COLO668 (cell line): ENCODE measurements around the gene DPY19L3.
"Not testable (repeated sequence)": the region's sequence is repeated elsewhere in the genome, so short reads cannot be mapped to it uniquely, and the experiment has no call there.

Source experiments
- DNase-seq: peaks from one replicate; lab custom pipeline; 2025; ENCODE audit not compliant: unreplicated experiment; lab: John Stamatoyannopoulos, UW

DPY19L3 gene

DNA sequence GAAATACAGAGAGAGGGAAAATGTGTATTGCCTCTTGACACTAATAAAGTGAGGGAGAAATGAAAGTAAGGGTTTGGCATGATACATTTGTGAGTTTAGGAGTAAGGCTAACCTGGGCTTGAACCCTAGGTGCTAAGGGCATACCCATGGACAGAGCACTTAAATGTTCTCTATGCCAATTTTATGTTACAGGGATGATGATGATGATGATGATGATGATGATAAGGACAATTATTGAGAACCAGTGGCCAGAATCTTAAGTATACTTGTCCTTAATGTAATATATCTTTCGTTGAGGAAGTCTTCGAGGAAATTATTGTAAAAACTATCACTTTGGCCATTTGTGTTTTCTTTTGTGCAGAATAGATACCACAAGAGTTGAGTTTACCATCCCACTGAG lies 33.2 kb downstream of the DPY19L3 start:
- DNase-seq: no peak

GRCh38 chr19:32442650-32443049 lies 37.1 kb downstream of the DPY19L3 start:
- no peak for DNase-seq

DNA sequence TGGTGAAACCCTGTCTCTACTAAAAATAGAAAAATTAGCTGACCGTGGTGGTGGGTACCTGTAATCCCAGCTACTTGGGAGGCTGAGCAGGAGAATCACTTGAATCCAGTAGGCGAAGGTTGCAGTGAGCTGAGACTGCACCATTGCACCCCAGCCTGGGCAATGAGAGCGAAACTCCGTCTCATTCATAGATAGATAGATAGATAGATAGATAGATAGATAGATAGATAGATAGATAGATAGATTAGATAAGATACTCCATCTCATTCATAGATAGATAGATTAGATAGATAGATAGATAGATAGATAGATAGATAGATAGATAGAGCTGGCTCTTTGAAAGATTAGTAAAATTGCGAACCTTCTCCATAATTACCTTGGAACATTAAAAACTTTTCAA lies 42.0 kb downstream of the DPY19L3 start:
- DNase-seq: not testable (repeated sequence)

- no peak for DNase-seq
Observed at GRCh38 chr19:32448026-32448425, 42.5 kb downstream of the DPY19L3 start.

DNA sequence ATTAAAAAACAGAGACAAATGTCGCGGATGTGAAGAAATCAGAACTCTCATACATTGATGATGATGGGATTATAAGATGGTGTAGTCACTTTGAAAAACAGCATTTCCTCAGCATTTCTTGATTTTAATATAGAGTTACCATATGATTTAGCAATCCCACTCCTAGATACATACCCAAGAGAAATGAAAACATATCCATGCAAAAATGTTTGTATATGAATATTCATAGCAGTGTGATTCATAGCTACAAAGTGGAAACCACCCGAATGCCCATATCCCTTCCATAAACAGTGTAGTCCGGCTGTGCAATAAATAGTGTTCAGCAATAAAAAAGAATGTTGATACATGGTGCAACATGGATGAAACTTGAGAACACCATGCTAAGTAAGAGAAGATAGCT lies 44.6 kb downstream of the DPY19L3 start:
- no peak for DNase-seq

DNA sequence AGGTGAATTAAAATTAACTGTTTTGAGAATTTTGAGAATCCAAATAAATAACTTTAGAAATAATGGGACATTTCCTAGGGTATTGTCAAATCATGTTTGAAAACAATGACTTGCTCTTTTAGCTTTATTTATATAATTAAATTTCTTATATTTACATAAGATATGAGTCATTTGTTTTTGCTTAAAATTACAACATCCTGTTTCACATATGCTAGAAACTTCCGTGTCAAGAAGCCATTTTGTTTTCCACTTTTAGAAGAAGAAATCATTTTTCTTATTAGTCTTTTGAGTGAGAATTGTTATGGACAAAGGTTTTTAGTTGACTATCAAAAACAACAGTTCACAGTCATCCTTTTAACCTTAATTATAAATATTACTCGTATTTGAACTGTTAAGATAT lies 48.2 kb downstream of the DPY19L3 start:
- DNase-seq: no peak

DNA sequence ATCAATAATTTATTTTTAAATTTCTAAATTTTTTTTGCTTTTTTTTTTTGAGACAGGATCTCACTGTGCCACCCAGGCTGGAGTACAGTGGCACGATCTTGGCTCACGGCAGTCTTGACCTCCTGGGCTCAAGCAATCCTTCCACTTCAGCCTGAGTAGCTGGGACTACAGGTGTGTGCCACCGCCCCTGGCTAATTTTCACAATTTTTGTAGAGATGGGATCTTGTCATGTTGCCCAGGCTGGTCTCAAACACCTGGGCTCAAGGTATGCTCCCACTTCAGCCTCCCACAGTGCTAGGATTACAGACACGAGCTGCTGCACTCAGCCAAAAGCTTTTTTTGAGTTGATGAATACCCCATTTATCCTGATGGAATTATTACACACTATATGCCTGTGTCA lies 50.8 kb downstream of the DPY19L3 start:
- DNase-seq: no peak

GRCh38 chr19:32457571-32458158 lies 52.1 kb downstream of the DPY19L3 start:
- no peak for DNase-seq

- no peak for DNase-seq
Observed at GRCh38 chr19:32458500-32459123, 53.0 kb downstream of the DPY19L3 start.

GRCh38 chr19:32459204-32459865 lies 53.8 kb downstream of the DPY19L3 start:
- DNase-seq: no peak

- no peak for DNase-seq
Observed at GRCh38 chr19:32460476-32460875, 54.9 kb downstream of the DPY19L3 start.

GRCh38 chr19:32464279-32464678 lies 58.7 kb downstream of the DPY19L3 start:
- DNase-seq: no peak

DNA sequence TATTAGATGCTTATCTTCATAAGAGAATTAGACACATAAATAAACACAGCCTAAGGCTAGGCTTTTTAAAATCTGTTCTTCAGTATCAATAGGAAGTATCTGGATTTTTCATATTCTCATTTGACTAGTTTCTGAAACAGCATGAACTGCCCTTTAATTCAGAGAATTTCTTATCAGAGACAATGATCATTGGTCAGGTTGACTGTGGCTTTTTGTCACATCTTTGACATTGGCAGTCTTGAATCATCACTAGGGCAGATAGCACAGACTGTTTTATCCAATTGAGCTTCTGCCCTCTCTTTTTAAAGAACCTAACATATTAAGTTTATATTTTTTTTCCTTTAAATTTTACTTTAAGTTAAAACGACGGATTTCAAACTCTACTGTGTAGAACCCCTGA lies 59.6 kb downstream of the DPY19L3 start:
- DNase-seq: no peak

- DNase-seq: no peak
Observed at GRCh38 chr19:32469795-32470194, 64.2 kb downstream of the DPY19L3 start.

DNA sequence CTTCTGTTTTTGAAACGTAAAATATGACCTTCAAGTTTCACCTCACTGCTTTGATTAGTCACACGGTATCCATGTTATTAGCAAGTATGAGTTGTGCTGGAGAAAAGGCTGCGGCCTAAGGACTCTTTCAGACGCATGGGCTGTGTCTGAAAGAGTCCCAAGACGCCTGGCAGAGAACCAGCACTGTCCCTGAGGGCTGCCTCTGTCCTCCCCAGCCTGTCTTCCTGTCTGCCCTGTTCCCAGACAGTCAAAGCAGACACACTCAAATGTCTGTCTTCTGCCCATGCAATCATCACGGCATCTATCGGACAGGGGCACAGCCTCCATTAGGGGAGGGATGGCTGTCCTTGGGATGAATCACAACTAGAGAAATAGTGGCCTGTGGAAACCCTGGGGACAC lies 65.5 kb downstream of the DPY19L3 start:
- DNase-seq: no peak

GRCh38 chr19:32471811-32472210 lies 66.2 kb downstream of the DPY19L3 start:
- no peak for DNase-seq

- no peak for DNase-seq
Observed at GRCh38 chr19:32475141-32476031, 69.8 kb downstream of the DPY19L3 start.

DNA sequence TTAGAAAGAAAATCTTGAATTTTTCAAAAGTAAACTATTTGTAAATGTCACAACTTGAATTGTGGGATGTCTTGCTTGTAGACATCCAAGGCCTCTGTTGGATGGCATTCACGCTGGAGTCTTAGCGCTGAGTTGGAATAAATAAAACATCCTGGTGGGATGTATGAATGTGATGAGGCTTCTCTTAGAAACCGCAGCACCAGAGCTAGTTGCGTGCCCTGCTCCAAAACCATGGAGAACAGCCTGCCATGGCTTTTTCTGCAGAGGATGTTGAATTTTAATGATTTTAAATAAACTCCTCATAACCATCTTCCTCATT lies 70.4 kb downstream of the DPY19L3 start:
- DNase-seq: no peak

DNA sequence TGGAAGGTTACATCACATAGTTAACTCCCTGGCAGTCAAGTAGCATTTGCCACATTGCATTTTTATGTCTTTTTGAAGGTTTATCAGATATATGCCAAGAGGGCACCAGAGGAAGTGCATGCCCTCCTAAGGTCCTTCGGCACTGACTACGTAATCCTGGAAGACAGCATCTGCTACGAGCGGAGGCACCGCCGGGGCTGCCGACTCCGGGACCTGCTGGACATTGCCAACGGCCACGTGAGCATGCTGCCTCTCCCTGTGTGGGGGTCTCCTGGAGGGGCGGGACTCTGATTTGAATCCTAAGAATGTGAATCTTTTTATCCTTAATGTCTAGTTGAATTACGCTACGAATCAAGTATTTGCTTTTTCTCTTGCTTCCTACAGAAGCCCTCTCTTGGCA lies 74.8 kb downstream of the DPY19L3 start:
- no peak for DNase-seq

DNA sequence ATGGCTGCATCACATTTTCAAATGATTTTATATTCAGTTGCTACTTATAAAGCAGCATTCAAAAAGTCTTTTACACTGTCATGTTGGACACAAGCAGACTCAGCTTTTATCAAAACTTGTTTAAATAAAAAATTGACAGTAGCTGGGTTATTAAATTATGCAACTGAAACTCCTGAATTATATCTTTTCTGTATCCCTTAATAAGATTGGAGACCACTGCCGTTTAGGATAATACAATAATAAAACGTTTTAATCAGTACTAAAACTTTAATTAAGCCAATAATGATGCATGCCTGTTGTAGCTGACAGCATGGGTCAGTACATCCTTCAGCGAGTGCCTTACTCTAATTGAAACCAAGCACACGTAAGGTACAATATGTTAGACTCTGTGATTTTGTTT lies 78.0 kb downstream of the DPY19L3 start:
- DNase-seq: no peak

GRCh38 chr19:32489971-32490370 lies 84.4 kb downstream of the DPY19L3 start:
- DNase-seq: no peak

- DNase-seq: no peak
Observed at GRCh38 chr19:32497391-32497790, 91.8 kb downstream of the DPY19L3 start.
